DMS 273 (cell line): ENCODE measurements around the gene EMC8.

Experiments used
- DNase-seq: peaks from one replicate; lab custom pipeline; 2025; ENCODE audit not compliant: unreplicated experiment; lab: John Stamatoyannopoulos, UW

EMC8 gene

GRCh38 chr16:85733839-85734170 is 65.5 kb downstream of the EMC8 start:
- peak; percentile 31 for DNase-seq

DNA sequence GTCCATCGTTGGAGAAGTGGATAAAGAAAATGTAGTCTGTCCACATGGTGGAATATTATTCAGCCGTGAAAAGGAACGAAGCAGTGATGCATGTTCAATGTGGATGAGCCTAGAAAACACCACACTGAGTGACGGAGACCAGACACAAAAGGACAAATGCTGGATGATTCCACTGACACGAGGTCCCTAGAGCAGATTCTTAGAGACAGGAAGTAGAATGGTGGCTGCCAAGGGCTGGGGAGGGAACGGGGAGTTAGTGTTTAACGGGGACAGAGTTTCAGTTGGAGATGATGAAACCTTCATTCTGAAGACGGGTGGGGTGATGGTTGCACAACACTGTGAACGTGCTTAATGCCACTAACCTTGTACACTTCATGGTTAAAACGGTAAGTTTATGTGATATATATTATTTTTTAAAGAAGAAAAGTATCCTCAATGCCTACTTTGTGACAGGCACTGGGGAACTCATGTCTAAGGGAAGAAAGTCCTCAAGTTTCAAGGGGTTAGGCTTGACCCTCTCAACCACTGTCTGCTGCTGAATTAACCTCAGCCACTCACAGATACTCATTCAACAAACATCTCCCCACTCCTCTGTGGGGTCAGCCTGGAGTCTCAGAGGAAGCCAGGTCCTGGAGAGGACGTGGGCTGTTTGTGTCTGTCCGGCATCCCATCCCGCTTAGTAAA is 66.0 kb downstream of the EMC8 start:
- DNase-seq, result no peak

DNA sequence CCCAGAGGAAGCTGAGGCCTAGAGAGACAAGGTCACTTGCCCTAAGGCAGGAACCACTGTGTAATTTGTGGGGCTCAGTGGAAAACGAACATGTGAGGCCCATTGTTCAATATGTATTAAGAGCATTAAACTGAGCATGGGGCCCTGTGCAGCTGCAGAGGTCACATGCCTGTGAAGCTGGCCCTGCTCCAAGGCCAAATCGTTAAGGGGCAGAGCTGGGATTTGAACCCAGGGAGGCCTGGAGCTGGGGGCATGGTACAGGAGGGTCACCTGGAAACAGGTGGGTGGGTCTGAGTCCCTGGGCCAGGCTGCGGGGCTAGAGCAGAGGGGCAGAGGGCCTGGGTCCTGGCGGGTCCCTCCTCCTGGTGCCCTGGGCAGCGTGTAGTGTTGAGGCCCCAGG is 68.2 kb downstream of the EMC8 start:
- peak; percentile 30 for DNase-seq

DNA sequence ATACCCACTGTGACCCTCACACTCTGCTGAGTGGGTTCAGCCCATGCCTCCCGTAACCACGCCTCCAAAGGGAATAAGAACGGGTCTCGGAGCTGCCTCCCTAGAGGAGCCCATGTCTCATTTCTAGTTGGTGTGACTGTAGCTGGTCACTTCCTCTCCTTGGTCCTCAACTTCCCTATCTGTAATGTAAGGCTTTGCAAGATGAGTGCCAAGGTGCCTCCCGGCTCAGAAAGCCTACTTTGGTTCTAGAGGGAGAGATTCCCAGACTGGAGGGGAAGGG is 69.2 kb downstream of the EMC8 start:
- DNase-seq, result no peak

DNA sequence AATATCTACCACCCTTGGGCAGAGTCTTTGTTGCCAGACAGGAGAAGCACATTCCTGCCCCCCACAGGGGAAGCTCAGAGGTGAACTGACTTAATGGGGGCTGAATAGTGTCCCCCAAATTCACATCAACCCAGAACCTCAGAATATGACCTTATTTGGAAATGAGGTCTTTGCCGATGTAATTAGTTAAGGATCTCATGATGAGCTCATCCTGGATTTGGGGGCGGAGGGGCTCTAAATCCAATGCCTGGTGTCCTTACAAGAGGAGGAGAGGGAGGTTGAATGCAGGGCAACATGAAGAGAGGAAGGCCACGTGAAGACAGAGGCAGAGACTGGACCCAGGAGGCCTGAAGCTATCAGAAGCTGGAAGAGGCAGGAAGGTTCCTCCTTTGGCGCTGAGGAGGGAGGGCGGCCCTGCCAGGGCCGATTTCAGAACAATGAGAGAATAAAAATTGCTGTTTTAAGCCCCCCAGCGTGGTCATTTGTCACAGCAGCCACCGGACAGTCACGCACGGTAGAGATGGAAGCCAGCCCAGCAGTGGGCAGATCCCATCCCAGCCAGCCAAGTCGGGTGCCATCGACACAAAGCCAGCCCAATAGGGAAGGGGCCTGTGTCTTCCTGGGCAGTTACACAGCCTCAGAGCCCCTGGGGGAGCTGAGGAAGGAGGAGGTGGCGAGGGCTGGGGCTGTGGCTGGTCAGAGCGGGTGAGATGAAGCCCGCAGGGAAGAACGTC is 69.7 kb downstream of the EMC8 start:
- DNase-seq, result peak; percentile 37

- peak; percentile 51 for DNase-seq
Observed at GRCh38 chr16:85728879-85729278, 70.5 kb downstream of the EMC8 start.
